ENCODE results near the gene DYNC2LI1.

DNA sequence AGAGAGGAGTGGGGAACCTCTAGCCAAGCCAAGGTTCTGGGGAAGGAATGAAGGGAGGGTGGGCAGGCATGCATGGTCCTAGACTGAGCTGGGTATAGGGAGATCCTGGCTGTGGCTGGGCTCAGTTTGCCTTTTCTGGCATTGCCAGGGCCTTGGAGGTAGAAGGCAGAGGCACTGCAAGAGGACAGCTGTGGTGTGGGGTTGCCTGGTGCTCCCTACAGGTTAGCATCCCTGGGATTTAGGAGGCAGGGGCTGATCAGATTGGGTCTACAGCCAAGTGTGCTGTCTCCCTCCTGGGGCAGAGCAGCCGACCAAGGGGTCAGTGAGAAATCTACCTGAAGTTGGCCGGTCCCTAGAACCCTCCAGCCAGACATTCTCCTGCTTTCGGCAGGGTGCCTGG, 80.8 kb downstream of the DYNC2LI1 start:
- TF ChIP-seq POLR2AphosphoS5 (IDR thresholded peaks at IDR 0.05) (no peak), POLR2A (IDR thresholded peaks at IDR 0.05) (no peak), EP300 (IDR thresholded peaks at IDR 0.05) (no peak)
- TF ChIP-seq, protein P1, sequence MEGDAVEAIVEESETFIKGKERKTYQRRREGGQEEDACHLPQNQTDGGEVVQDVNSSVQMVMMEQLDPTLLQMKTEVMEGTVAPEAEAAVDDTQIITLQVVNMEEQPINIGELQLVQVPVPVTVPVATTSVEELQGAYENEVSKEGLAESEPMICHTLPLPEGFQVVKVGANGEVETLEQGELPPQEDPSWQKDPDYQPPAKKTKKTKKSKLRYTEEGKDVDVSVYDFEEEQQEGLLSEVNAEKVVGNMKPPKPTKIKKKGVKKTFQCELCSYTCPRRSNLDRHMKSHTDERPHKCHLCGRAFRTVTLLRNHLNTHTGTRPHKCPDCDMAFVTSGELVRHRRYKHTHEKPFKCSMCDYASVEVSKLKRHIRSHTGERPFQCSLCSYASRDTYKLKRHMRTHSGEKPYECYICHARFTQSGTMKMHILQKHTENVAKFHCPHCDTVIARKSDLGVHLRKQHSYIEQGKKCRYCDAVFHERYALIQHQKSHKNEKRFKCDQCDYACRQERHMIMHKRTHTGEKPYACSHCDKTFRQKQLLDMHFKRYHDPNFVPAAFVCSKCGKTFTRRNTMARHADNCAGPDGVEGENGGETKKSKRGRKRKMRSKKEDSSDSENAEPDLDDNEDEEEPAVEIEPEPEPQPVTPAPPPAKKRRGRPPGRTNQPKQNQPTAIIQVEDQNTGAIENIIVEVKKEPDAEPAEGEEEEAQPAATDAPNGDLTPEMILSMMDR (IDR thresholded peaks at IDR 0.05): no peak
